ENCODE data around the gene KERA. TPM values are rescaled to one million over a fixed set of nuclear protein-coding genes. Genes with fewer than 3 reads are reported as not detected.
"Not testable (repeated sequence)": the region's sequence is repeated elsewhere in the genome, so short reads cannot be mapped to it uniquely, and the experiment has no call there.

Gene KERA
- total RNA-seq, 1 donor from 2014 or later = not detected

- DNase-seq (ENCODE audit: low spot score) = no peak
- Mint-ChIP-seq H3K36me3 (ENCODE audit: low read depth) (no peaks in the 10 kb centered on the region), H3K4me1 (ENCODE audit: low read depth) (peaks cover 2% of the 10 kb centered on the region), H3K4me3 (ENCODE audit: low read depth) (no peak overlapping the region), H3K27me3 (ENCODE audit: low read depth) (no peaks in the 10 kb centered on the region), H3K9me3 (peaks cover 15% of the 10 kb centered on the region), H3K27ac (no peak overlapping the region)
- intact Hi-C loops (cut with micrococcal nuclease) = no loop called here
Observed at GRCh38 chr12:91094032-91094662, 36.3 kb upstream of the KERA start.

DNA sequence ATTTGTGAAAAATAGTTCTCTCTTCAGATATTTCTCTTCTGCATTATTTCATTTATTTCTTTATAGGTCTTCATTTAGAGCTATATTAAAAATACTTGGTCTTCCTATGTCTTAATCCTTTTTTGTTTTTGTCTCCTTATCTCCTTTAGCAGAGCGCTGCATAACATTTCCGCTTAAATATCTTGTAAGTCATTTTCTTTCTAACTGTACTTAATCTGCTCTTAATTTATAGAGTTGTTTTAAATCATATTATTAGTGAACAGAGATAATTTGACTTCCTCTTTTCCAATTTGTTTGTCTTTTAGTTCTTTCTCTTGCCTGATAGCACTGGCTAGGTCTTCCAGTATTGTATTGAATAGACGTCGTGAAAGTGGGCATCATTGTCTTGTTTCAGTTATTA is 35.5 kb upstream of the KERA start:
- DNase-seq (ENCODE audit: low spot score) = no peak
- Mint-ChIP-seq H3K4me1 (ENCODE audit: low read depth) (peaks cover 2% of the 10 kb centered on the region), H3K36me3 (ENCODE audit: low read depth) (no peaks in the 10 kb centered on the region), H3K27ac (no peak overlapping the region), H3K4me3 (ENCODE audit: low read depth) (no peak overlapping the region), H3K9me3 (peaks cover 20% of the 10 kb centered on the region), H3K27me3 (ENCODE audit: low read depth) (no peaks in the 10 kb centered on the region)
- intact Hi-C loops (cut with micrococcal nuclease) = no loop called here

DNA sequence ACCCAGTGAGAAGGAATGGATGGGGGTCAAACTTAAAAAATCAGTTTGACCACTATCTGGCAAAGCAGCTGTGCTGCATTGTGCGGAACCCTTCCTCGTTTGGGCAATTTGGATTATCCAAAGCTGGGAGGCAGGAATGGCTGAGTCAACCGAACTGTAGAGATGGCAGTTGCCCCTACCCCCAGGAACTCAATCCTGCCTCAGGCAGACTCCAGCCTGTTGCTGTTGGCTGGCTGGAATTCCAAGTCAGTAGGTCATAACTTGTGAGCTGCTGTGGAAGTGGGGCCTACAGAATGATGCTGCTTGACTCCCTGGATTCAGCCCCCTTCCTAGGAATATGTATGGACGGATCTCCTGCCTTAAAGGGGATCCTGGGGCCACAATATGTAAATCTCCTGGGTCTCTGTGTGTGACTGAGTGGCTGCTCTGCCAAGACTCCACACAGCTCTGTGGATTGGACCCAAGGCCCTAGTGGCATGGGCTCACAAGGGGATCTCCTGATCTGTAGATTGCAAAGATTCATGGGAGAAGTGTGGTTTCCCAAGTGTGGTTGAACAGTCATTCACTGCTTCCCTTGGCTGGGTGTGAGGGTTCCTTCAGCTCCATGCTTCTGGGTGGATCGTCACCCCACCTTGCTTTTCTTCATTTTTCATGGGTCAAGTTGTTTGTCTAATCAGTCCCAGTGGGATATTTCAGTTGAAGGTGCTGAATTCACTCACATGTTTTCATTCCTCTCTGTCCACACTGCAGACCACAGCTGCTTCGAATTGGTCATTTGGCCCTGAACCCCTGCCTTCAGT is 34.3 kb upstream of the KERA start:
- intact Hi-C loops (cut with micrococcal nuclease) = no loop called here
- H3K9me3 Mint-ChIP-seq = peaks cover 20% of the 10 kb centered on the region
- no peaks in the 10 kb centered on the region for H3K27me3 Mint-ChIP-seq (ENCODE audit: low read depth)
- H3K4me3 Mint-ChIP-seq (ENCODE audit: low read depth) = no peak overlapping the region
- peaks cover 2% of the 10 kb centered on the region for H3K4me1 Mint-ChIP-seq (ENCODE audit: low read depth)
- no peak overlapping the region for H3K27ac Mint-ChIP-seq
- H3K36me3 Mint-ChIP-seq (ENCODE audit: low read depth) = no peaks in the 10 kb centered on the region
- DNase-seq (ENCODE audit: low spot score) = no peak

- H3K27me3 Mint-ChIP-seq (ENCODE audit: low read depth); H3K36me3 Mint-ChIP-seq (ENCODE audit: low read depth); H3K27ac Mint-ChIP-seq; H3K4me1 Mint-ChIP-seq (ENCODE audit: low read depth); DNase-seq (ENCODE audit: low spot score); intact Hi-C loops (cut with micrococcal nuclease); H3K4me3 Mint-ChIP-seq (ENCODE audit: low read depth): not testable (repeated sequence)
- H3K9me3 Mint-ChIP-seq = peaks cover 20% of the 10 kb centered on the region
Observed at GRCh38 chr12:91089953-91090352, 32.1 kb upstream of the KERA start.

DNA sequence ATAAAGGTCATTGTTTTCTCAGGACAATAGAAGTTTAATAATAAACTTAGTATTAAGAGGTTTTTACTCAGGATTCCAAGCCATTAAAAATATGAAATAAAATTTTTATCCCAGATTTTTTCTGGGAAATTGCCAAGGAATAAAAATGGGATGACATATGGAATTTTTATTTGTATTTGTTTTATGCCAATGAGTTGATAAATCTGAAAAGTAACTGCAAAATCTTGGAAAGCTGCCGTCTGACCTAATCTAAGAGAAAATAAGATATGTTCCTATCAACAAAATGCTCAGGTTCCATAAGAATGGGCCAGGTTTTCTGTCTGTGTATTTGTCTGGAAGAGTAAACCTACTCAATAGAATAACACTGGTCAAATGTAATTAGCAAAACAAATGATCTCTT is 22.2 kb upstream of the KERA start:
- no peaks in the 10 kb centered on the region for H3K36me3 Mint-ChIP-seq (ENCODE audit: low read depth)
- no peak overlapping the region for H3K27ac Mint-ChIP-seq
- H3K27me3 Mint-ChIP-seq (ENCODE audit: low read depth) = no peaks in the 10 kb centered on the region
- no peaks in the 10 kb centered on the region for H3K4me1 Mint-ChIP-seq (ENCODE audit: low read depth)
- H3K4me3 Mint-ChIP-seq (ENCODE audit: low read depth) = no peak overlapping the region
- DNase-seq (ENCODE audit: low spot score) = no peak
- H3K9me3 Mint-ChIP-seq = no peaks in the 10 kb centered on the region
- intact Hi-C loops (cut with micrococcal nuclease) = no loop called here

DNA sequence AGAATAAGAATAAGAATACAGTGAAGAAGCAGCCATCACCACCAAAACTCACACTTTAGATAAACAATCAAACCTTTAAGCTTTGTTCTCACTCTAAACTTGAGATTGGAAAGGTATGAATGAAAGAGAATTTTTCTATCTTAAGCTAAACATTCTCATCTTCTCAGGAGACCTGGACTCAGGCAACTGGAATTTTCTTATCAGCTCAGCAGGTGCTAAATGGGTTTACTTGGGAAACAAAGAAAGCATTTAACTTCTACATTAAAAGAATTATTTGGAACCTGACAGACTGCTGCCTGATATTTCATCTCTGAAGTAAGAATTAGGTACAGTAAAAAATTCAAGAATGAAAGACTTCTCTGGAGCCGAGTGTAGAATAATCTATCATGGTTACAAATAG is 20.7 kb upstream of the KERA start:
- intact Hi-C loops (cut with micrococcal nuclease) = no loop called here
- H3K36me3 Mint-ChIP-seq (ENCODE audit: low read depth) = no peaks in the 10 kb centered on the region
- no peak overlapping the region for H3K4me3 Mint-ChIP-seq (ENCODE audit: low read depth)

DNA sequence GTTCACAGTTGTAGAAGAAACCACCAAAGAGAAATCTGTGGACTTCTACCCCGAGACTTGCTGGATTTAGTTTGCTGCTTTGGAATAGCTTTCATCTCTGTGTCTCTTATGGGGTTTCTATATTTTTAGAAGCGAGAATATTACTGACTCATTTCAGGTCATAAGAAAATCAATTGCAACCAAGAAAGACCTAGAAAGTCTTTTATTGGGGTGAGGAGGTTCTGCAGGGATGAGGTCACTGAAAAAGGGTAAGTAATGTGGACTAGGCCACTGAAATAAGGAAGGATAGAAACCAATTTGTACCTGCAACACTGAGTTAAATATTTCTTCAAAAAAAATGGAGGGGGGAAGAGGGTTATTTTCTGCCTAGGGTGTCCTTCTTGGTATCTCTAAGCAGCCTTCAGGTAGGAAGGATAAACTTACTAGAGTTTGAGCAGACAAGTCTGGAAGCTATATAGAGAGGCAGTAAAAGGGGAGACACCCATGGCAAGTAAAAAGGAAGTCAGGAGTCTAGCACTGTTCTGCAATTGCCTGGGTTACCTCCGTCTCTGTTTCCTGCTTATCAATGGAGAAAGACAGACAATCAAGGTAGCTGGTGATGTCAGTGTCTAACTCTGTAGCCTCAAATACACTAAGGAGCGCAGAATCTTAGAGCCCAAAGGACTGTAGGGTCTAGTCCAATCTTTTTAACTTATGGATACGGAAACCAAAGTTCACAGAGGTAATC is 19.6 kb upstream of the KERA start:
- no peaks in the 10 kb centered on the region for H3K4me1 Mint-ChIP-seq (ENCODE audit: low read depth)
- H3K27ac Mint-ChIP-seq = no peak overlapping the region
- no peak overlapping the region for H3K4me3 Mint-ChIP-seq (ENCODE audit: low read depth)
- no peaks in the 10 kb centered on the region for H3K36me3 Mint-ChIP-seq (ENCODE audit: low read depth)
- no peaks in the 10 kb centered on the region for H3K9me3 Mint-ChIP-seq
- H3K27me3 Mint-ChIP-seq (ENCODE audit: low read depth) = no peaks in the 10 kb centered on the region
- no peak for DNase-seq (ENCODE audit: low spot score)
- intact Hi-C loops (cut with micrococcal nuclease) = no loop called here

More for the DNA sequence above, 20.7 kb upstream of the KERA start:
- no peaks in the 10 kb centered on the region for H3K27me3 Mint-ChIP-seq (ENCODE audit: low read depth)
- H3K27ac Mint-ChIP-seq = no peak overlapping the region
- H3K9me3 Mint-ChIP-seq = no peaks in the 10 kb centered on the region
- no peak for DNase-seq (ENCODE audit: low spot score)
- no peaks in the 10 kb centered on the region for H3K4me1 Mint-ChIP-seq (ENCODE audit: low read depth)

- Mint-ChIP-seq H3K4me1 (ENCODE audit: low read depth) (no peaks in the 10 kb centered on the region), H3K9me3 (no peaks in the 10 kb centered on the region), H3K27ac (no peak overlapping the region), H3K27me3 (ENCODE audit: low read depth) (no peaks in the 10 kb centered on the region), H3K4me3 (ENCODE audit: low read depth) (no peak overlapping the region), H3K36me3 (ENCODE audit: low read depth) (no peaks in the 10 kb centered on the region)
- no peak for DNase-seq (ENCODE audit: low spot score)
- intact Hi-C loops (cut with micrococcal nuclease) = no loop called here
Observed at GRCh38 chr12:91074851-91075250, 17.0 kb upstream of the KERA start.

- intact Hi-C loops (cut with micrococcal nuclease) = no loop called here
- H3K4me3 Mint-ChIP-seq (ENCODE audit: low read depth) = no peak overlapping the region
- H3K27me3 Mint-ChIP-seq (ENCODE audit: low read depth) = no peaks in the 10 kb centered on the region
- H3K27ac Mint-ChIP-seq = no peak overlapping the region
- H3K4me1 Mint-ChIP-seq (ENCODE audit: low read depth) = no peaks in the 10 kb centered on the region
- H3K36me3 Mint-ChIP-seq (ENCODE audit: low read depth) = no peaks in the 10 kb centered on the region
- H3K9me3 Mint-ChIP-seq = no peaks in the 10 kb centered on the region
- DNase-seq (ENCODE audit: low spot score) = no peak
Observed at GRCh38 chr12:91074154-91074709, 16.4 kb upstream of the KERA start.

GRCh38 chr12:91073426-91073825 is 15.6 kb upstream of the KERA start:
- intact Hi-C loops (cut with micrococcal nuclease) = no loop called here
- Mint-ChIP-seq H3K4me3 (ENCODE audit: low read depth) (no peak overlapping the region), H3K27me3 (ENCODE audit: low read depth) (no peaks in the 10 kb centered on the region), H3K9me3 (no peaks in the 10 kb centered on the region), H3K36me3 (ENCODE audit: low read depth) (no peaks in the 10 kb centered on the region), H3K4me1 (ENCODE audit: low read depth) (no peaks in the 10 kb centered on the region), H3K27ac (no peak overlapping the region)
- no peak for DNase-seq (ENCODE audit: low spot score)

GRCh38 chr12:91072931-91073330 is 15.1 kb upstream of the KERA start:
- Mint-ChIP-seq H3K4me3 (ENCODE audit: low read depth) (no peak overlapping the region), H3K27me3 (ENCODE audit: low read depth) (no peaks in the 10 kb centered on the region), H3K4me1 (ENCODE audit: low read depth) (no peaks in the 10 kb centered on the region), H3K36me3 (ENCODE audit: low read depth) (no peaks in the 10 kb centered on the region), H3K9me3 (no peaks in the 10 kb centered on the region), H3K27ac (no peak overlapping the region)
- intact Hi-C loops (cut with micrococcal nuclease) = no loop called here
- no peak for DNase-seq (ENCODE audit: low spot score)

DNA sequence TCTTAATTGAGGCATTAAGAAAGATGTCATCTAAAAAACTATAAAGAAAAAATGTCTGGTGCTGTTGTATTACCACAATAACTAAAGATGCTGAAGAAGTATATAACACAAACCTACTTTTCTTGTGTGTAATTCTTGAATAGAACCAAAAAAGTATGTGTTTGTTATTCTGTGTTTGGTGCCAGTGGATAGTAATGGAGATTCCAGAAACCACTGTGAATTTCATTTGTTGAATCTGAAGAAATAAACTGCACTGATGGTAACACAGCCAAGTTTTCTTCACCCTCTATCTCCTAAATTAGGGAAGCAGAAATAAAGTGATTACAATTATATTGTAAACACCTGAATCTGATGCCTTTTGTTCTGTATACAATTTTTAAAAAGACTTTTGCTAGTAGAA is 13.1 kb upstream of the KERA start:
- no peak for DNase-seq (ENCODE audit: low spot score)
- Mint-ChIP-seq H3K9me3 (no peaks in the 10 kb centered on the region), H3K27me3 (ENCODE audit: low read depth) (no peaks in the 10 kb centered on the region), H3K27ac (no peak overlapping the region), H3K4me1 (ENCODE audit: low read depth) (no peaks in the 10 kb centered on the region), H3K4me3 (ENCODE audit: low read depth) (no peak overlapping the region), H3K36me3 (ENCODE audit: low read depth) (no peaks in the 10 kb centered on the region)
- intact Hi-C loops (cut with micrococcal nuclease) = no loop called here

DNA sequence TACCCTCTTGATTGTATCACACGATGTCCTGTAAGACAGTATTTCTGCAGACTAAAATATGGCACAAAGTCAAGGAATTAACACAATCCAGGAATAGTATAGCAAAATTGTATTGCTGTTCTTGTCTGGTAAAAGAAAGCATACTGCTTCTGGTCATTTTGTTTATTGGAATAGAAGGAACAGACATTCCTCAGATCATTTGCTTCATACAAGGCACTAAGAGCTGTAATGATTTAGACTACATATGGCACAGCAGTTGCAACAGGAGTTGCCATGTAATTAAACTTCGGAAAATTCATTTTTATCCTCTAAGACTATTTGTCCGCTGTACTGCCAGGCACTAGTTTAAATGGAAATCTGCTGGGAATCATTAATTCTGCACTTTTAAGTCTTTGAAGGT is 7.6 kb upstream of the KERA start:
- H3K27me3 Mint-ChIP-seq (ENCODE audit: low read depth) = no peaks in the 10 kb centered on the region
- no peaks in the 10 kb centered on the region for H3K9me3 Mint-ChIP-seq
- H3K36me3 Mint-ChIP-seq (ENCODE audit: low read depth) = no peaks in the 10 kb centered on the region
- no peak for DNase-seq (ENCODE audit: low spot score)
- no peak overlapping the region for H3K27ac Mint-ChIP-seq
- intact Hi-C loops (cut with micrococcal nuclease) = no loop called here
- no peak overlapping the region for H3K4me3 Mint-ChIP-seq (ENCODE audit: low read depth)
- no peaks in the 10 kb centered on the region for H3K4me1 Mint-ChIP-seq (ENCODE audit: low read depth)
